Smooth muscle cell (in vitro differentiated cells): Measurements from ENCODE around the gene DNAJC22. TPM values are rescaled to one million over a fixed set of nuclear protein-coding genes. Genes with fewer than 3 reads are reported as not detected.
A peak's percentile ranks its signal among the peaks of the same experiment; 100 is the strongest.

Source experiments
- DNase-seq: peaks from one replicate; lab custom pipeline; 2025; ENCODE audit not compliant: unreplicated experiment; lab: John Stamatoyannopoulos, UW
- H2AFZ ChIP-seq: fragments of 200-600 bp; sonication (generic); 2 replicates; pipeline ENCODE4 v1.6.0; 2016; ENCODE audit warnings: antibody characterized with exemption, low read depth, mild to moderate bottlenecking
- H3F3A ChIP-seq: fragments of 200-600 bp; sonication (generic); 2 replicates; pipeline ENCODE4 v1.6.0; 2017; ENCODE audit warnings: antibody characterized with exemption, low read depth
- H3K27ac ChIP-seq: fragments of 200-600 bp; sonication (generic); 2 replicates; pipeline ENCODE4 v1.5.1; 2016; ENCODE audit warnings: low read depth, mild to moderate bottlenecking
- H3K27me3 ChIP-seq: fragments of 200-600 bp; sonication (generic); 2 replicates; pipeline ENCODE4 v1.6.1; 2016; ENCODE audit warnings: low read depth, mild to moderate bottlenecking
- H3K36me3 ChIP-seq: fragments of 200-600 bp; sonication (generic); 2 replicates; pipeline ENCODE4 v1.5.1; 2016; ENCODE audit warnings: low read depth
- H3K4me1 ChIP-seq: fragments of 200-600 bp; sonication (generic); 2 replicates; pipeline ENCODE4 v1.5.1; 2016; ENCODE audit warnings: low read depth
- H3K4me2 ChIP-seq: fragments of 200-600 bp; sonication (generic); 2 replicates; pipeline ENCODE4 v1.6.0; 2016; ENCODE audit warnings: mild to moderate bottlenecking
- H3K4me3 ChIP-seq: fragments of 200-600 bp; sonication (generic); 2 replicates; pipeline ENCODE4 v1.5.1; 2016; ENCODE audit warnings: mild to moderate bottlenecking
- H3K79me2 ChIP-seq: fragments of 200-600 bp; sonication (generic); 2 replicates; pipeline ENCODE4 v1.6.0; 2016; ENCODE audit warnings: low read depth, mild to moderate bottlenecking
- H3K9ac ChIP-seq: fragments of 200-600 bp; sonication (generic); 2 replicates; pipeline ENCODE4 v1.6.0; 2016; ENCODE audit warnings: low read depth
- H3K9me3 ChIP-seq: fragments of 200-600 bp; sonication (generic); replicated peaks from 2 replicates; pipeline ENCODE4 v1.5.1; 2016; ENCODE audit warnings: low read depth
- H4K20me1 ChIP-seq: fragments of 200-600 bp; sonication (generic); 2 replicates; pipeline ENCODE4 v1.6.0; 2016; ENCODE audit warnings: low read depth
- CTCF ChIP-seq: fragments of 200-600 bp; sonication (generic); IDR thresholded peaks from 2 replicates; pipeline ENCODE4 v1.5.1; 2017; ENCODE audit warnings: borderline replicate concordance, mild to moderate bottlenecking, antibody characterized with exemption; ENCODE audit not compliant: insufficient read depth, poor library complexity, severe bottlenecking
- WGBS: methylation state at CpG from one replicate; pipeline ENCODE4 v1.1.7; 2016; ENCODE audit warnings: low lambda C conversion rate; 5-methylcytosine and 5-hydroxymethylcytosine counted together
- polyA plus RNA-seq: library from polyadenylated mRNA; unstranded; fragments of >200 nt; fragmentation: Nextera tagmentation; extraction: Ambion mirVana; gene quantifications from 2 replicates; pipeline ENCODE4 v1.2.1, GENCODE V29; 2016
- total RNA-seq: library from RNA; depleted of rRNA; stranded (reverse); fragments of >200 nt; gene quantifications from 2 replicates; pipeline ENCODE4 v1.2.3, GENCODE V29; 2014

Gene DNAJC22
- total and polyA plus RNA-seq, 2 experiments from 2014 or later = 0.09 to 2.4 TPM

DNA sequence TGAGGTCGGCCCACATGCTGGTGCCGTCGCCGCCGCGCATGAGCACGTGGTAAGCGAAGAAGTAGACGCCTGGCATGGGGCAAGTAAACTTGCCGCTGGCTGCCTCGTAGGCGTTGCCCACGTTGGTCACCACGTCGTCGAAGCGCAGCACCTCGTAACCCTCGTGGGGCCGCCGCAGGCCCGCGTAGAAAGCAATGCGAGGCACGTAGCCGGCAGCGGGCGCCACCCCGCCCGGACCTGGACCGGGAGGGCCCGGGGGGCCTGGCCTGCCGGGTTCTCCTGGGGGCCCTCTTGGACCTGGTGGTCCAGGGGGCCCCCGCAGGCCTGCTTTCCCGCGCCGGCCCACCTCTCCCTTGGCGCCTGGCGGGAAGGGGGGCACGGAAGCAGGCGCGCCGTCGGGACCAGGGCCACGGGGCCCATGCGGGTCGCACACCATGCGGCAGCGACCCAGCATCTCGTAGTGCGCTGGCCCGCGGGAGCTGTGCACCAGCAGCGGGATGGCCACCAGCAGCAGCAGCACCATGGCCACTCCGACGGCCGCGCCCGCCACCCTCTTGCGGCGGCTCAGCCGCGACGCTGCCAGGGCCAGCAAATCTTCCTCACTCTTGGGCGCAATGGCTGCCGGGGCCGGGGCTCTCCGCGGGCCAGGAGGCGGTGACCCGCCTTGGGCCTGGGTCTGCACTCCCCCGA lies 10.6 kb upstream of the DNAJC22 start:
- Histone ChIP-seq H3K27ac (no peak overlapping the region), H3K79me2 (no peaks in the 10 kb centered on the region), H3K9ac (no peak overlapping the region), H3K4me3 (no peak overlapping the region), H3K27me3 (peaks cover 89% of the 10 kb centered on the region), H4K20me1 (no peaks in the 10 kb centered on the region), H2AFZ (peak overlapping the region; percentile 78), H3K36me3 (no peaks in the 10 kb centered on the region), H3K4me2 (peak overlapping the region; percentile 85), H3F3A (no peaks in the 10 kb centered on the region), H3K4me1 (peaks cover 6% of the 10 kb centered on the region), H3K9me3 (no peaks in the 10 kb centered on the region)
- no peak for TF ChIP-seq CTCF
- WGBS = 30% methylated on average over 71 of the region's 72 CpGs
- DNase-seq = no peak

GRCh38 chr12:49336645-49337584 lies 9.8 kb upstream of the DNAJC22 start, which contains the start of gene C1QL4:
Gene C1QL4, minus strand, starts transcription at chr12:49337188. Its CDS starts 711 bp downstream, at chr12:49336477.
- H3K9me3 ChIP-seq = no peaks in the 10 kb centered on the region
- no peaks in the 10 kb centered on the region for H3F3A ChIP-seq
- peak within 1 kb of the TSS; percentile 85 for H3K4me2 ChIP-seq
- H2AFZ ChIP-seq = peak within 1 kb of the TSS; percentile 78
- peak; percentile 78 for DNase-seq
- peak; percentile 94 for TF ChIP-seq CTCF
- no peak within 1 kb of the TSS for H3K9ac ChIP-seq
- H3K79me2 ChIP-seq = no peaks in the 10 kb centered on the region
- no peak within 1 kb of the TSS for H3K27ac ChIP-seq
- H3K4me1 ChIP-seq = peaks cover 14% of the 10 kb centered on the region
- H4K20me1 ChIP-seq = no peaks in the 10 kb centered on the region
- 5% methylated on average over 57 of the region's 65 CpGs for WGBS
- peaks cover 97% of the 10 kb centered on the region for H3K27me3 ChIP-seq
- H3K36me3 ChIP-seq = no peaks in the 10 kb centered on the region
- peak within 1 kb of the TSS; percentile 49 for H3K4me3 ChIP-seq

DNA sequence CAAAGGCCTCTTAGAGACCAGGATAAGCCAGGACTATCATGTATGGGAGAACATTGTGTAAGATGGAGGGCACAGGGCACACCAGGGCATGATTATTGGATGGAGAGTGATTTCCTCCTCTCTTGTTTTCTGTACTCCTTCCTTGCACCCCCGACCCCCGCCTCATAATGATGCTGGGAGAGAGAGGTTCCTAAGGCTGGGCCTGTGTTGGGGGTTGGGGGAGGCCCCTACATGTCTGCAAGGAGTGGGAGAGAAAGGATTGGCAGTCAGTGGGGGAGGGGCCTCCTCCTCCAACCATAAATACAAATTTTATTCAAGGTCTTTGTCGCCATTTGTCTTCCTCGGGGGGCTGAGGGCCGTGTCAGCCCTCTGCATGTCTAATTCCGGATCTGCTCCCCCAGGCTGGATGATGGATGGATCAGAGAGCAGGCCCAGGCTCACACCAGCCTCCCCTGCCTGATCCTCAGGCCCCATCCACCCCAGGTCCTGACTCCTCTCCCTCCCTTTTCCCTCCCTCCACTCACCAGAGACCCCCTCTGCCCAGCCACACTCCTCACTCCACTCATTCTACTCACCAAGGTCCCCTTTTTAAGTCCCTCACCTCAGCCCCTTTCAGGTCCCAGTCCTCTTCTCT lies 7.7 kb upstream of the DNAJC22 start:
- WGBS = 44% methylated on average over 6 of the region's 6 CpGs
- H4K20me1 ChIP-seq = no peaks in the 10 kb centered on the region
- no peak overlapping the region for H3K9ac ChIP-seq
- no peak overlapping the region for H3K4me3 ChIP-seq
- no peak overlapping the region for H3K27ac ChIP-seq
- no peaks in the 10 kb centered on the region for H3K36me3 ChIP-seq
- no peaks in the 10 kb centered on the region for H3K9me3 ChIP-seq
- peaks cover 100% of the 10 kb centered on the region for H3K27me3 ChIP-seq
- peaks cover 21% of the 10 kb centered on the region for H3K4me1 ChIP-seq
- no peaks in the 10 kb centered on the region for H3K79me2 ChIP-seq
- no peak overlapping the region for H3K4me2 ChIP-seq
- H3F3A ChIP-seq = no peaks in the 10 kb centered on the region
- TF ChIP-seq CTCF = no peak
- no peak for DNase-seq
- H2AFZ ChIP-seq = no peak overlapping the region
